Measurements from ENCODE around the gene GRIK4.

DNA sequence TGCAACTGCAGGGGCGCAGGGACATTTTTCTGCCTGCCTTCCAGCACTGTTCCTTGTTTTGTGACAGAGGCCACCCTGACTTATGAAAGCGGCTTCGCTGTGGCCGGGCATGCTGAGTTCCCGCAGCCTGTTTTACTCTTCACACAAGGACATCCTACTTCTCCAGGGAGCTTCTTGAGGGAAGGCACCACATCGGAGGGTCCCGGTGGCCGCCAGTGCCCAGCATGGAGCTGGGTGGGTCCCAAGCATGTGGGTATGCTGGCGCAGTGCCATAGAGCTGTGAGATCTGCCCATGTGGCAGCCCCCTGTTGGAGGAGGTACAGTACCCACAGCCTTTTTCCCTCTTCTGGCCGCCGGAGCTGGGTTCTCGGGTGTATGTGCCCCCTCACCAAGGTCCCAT lies 136.1 kb downstream of the GRIK4 start:
- TF ChIP-seq ZNF263 (CRISPR knock-in tag; IDR thresholded peaks at IDR 0.05; ENCODE audit: low read depth), result no peak
- TF ChIP-seq ATF1 (CRISPR knock-in tag; IDR thresholded peaks at IDR 0.05), result no peak
- TF ChIP-seq, protein P1, sequence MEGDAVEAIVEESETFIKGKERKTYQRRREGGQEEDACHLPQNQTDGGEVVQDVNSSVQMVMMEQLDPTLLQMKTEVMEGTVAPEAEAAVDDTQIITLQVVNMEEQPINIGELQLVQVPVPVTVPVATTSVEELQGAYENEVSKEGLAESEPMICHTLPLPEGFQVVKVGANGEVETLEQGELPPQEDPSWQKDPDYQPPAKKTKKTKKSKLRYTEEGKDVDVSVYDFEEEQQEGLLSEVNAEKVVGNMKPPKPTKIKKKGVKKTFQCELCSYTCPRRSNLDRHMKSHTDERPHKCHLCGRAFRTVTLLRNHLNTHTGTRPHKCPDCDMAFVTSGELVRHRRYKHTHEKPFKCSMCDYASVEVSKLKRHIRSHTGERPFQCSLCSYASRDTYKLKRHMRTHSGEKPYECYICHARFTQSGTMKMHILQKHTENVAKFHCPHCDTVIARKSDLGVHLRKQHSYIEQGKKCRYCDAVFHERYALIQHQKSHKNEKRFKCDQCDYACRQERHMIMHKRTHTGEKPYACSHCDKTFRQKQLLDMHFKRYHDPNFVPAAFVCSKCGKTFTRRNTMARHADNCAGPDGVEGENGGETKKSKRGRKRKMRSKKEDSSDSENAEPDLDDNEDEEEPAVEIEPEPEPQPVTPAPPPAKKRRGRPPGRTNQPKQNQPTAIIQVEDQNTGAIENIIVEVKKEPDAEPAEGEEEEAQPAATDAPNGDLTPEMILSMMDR (IDR thresholded peaks at IDR 0.05), result no peak
- TF ChIP-seq, protein P2, sequence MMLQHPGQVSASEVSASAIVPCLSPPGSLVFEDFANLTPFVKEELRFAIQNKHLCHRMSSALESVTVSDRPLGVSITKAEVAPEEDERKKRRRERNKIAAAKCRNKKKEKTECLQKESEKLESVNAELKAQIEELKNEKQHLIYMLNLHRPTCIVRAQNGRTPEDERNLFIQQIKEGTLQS (CRISPR knock-in tag; conservative IDR thresholded peaks at IDR 0.05), result no peak
- TF ChIP-seq, protein P3, sequence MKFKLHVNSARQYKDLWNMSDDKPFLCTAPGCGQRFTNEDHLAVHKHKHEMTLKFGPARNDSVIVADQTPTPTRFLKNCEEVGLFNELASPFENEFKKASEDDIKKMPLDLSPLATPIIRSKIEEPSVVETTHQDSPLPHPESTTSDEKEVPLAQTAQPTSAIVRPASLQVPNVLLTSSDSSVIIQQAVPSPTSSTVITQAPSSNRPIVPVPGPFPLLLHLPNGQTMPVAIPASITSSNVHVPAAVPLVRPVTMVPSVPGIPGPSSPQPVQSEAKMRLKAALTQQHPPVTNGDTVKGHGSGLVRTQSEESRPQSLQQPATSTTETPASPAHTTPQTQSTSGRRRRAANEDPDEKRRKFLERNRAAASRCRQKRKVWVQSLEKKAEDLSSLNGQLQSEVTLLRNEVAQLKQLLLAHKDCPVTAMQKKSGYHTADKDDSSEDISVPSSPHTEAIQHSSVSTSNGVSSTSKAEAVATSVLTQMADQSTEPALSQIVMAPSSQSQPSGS (CRISPR knock-in tag; IDR thresholded peaks at IDR 0.05; ENCODE audit: borderline replicate concordance, low read depth), result no peak
- TF ChIP-seq, protein P4, sequence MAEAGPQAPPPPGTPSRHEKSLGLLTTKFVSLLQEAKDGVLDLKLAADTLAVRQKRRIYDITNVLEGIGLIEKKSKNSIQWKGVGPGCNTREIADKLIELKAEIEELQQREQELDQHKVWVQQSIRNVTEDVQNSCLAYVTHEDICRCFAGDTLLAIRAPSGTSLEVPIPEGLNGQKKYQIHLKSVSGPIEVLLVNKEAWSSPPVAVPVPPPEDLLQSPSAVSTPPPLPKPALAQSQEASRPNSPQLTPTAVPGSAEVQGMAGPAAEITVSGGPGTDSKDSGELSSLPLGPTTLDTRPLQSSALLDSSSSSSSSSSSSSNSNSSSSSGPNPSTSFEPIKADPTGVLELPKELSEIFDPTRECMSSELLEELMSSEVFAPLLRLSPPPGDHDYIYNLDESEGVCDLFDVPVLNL (CRISPR knock-in tag; IDR thresholded peaks at IDR 0.05; ENCODE audit: borderline replicate concordance, low read depth), result no peak
- TF ChIP-seq CREB1 (CRISPR knock-in tag; IDR thresholded peaks at IDR 0.05), result no peak
- TF ChIP-seq, protein P5, sequence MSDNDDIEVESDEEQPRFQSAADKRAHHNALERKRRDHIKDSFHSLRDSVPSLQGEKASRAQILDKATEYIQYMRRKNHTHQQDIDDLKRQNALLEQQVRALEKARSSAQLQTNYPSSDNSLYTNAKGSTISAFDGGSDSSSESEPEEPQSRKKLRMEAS (CRISPR knock-in tag; IDR thresholded peaks at IDR 0.05), result no peak

Measured in WTC11 (cell line).